Calu3 (cell line): ENCODE measurements around the gene USP5. TPM values are rescaled to one million over a fixed set of nuclear protein-coding genes. Genes with fewer than 3 reads are reported as not detected.

Experiments
- BruUV-seq: library from RNA; stranded (reverse); fragments of 400-500 nt; replicated peaks from 2 replicates; lab custom pipeline; 2021; lab: Mats Ljungman, UMichigan
- CTCF ChIA-PET: fragments of 300-600 bp; sonication (Branson Sonifier 250); formaldehyde crosslinking; loops from one replicate; lab custom pipeline; 2022; ENCODE audit warnings: antibody characterized with exemption; lab: Charles Lee
- DNase-seq: peaks from one replicate; pipeline ENCODE4 v3.0.0; 2022
- H3K27ac Mint-ChIP-seq: one replicate; pipeline ENCODE4 v1.8.0; 2022; ENCODE audit warnings: mixed read lengths; ENCODE audit not compliant: unreplicated experiment
- H3K27me3 Mint-ChIP-seq: one replicate; pipeline ENCODE4 v1.8.0; 2022; ENCODE audit warnings: mixed read lengths; ENCODE audit not compliant: unreplicated experiment
- H3K36me3 Mint-ChIP-seq: one replicate; pipeline ENCODE4 v1.8.0; 2022; ENCODE audit warnings: mild to moderate bottlenecking, moderate library complexity, mixed read lengths; ENCODE audit not compliant: insufficient read depth, unreplicated experiment
- H3K4me1 Mint-ChIP-seq: one replicate; pipeline ENCODE4 v1.8.0; 2022; ENCODE audit warnings: mild to moderate bottlenecking, low read depth, mixed read lengths; ENCODE audit not compliant: unreplicated experiment
- H3K4me3 Mint-ChIP-seq: one replicate; pipeline ENCODE4 v1.8.0; 2022; ENCODE audit warnings: mild to moderate bottlenecking, low read depth, moderate library complexity, mixed read lengths; ENCODE audit not compliant: unreplicated experiment
- H3K9me3 Mint-ChIP-seq: one replicate; pipeline ENCODE4 v1.8.0; 2022; ENCODE audit warnings: low read depth, mixed read lengths; ENCODE audit not compliant: unreplicated experiment
- intact Hi-C: fragments of 100-400 bp; cut with micrococcal nuclease; formaldehyde crosslinking; loops from one replicate; pipeline ENCODE4 v1.10.0; 2022; ENCODE audit not compliant: unreplicated experiment
- total RNA-seq: library from RNA; stranded (reverse); gene quantifications from 2 replicates; pipeline ENCODE4 v1.2.3, GENCODE V29; 2022
- TF ChIP-seq, protein P1 (sequence below): fragments of 200-600 bp; IDR thresholded peaks from one replicate; pipeline ENCODE4 v1.8.0; 2022; ENCODE audit warnings: antibody characterized with exemption; ENCODE audit not compliant: unreplicated experiment

USP5 gene
- total RNA-seq, 1 experiment from 2014 or later: 128 TPM

DNA sequence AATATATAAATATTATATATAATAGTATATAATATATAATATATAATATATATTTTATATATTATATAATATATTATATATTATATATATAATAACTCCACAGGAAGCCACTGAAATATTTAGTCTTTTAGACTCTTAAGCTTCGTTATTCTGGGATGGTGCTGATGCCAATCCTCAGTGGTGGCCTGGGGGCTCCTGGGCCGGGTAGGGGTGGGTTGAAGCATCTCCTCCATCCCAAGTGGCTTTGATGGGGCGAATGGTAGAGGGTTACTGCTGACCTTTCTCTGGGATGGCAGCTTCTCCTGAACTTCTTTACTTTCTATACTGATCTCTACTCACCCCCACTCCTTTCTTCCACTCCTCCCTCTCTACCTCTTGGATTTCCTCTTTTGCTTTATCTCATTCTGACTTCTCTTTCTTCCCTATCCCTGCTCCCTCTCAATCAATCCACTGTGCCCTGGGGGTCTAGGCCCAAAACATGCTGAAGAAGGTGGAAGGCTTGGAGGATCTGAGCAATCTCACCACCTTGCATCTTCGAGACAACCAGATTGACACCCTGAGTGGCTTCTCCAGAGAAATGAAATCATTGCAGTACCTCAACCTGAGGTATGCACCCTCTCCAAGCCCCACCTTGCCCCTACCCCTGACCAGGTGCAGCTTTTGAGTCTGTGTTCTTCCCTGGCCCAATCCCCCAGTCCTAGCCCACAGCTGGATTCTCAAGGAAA is 57.6 kb downstream of the USP5 start:
- peaks cover 23% of the 10 kb centered on the region for H3K27me3 Mint-ChIP-seq
- peaks cover 15% of the 10 kb centered on the region for H3K36me3 Mint-ChIP-seq
- no TSS peak for BruUV-seq
- no peak for DNase-seq
- H3K4me3 Mint-ChIP-seq: no peak overlapping the region
- no peaks in the 10 kb centered on the region for H3K9me3 Mint-ChIP-seq
- peak overlapping the region; percentile 11 for H3K27ac Mint-ChIP-seq
- CTCF ChIA-PET: no interaction called here
- no peaks in the 10 kb centered on the region for H3K4me1 Mint-ChIP-seq
- TF ChIP-seq, protein P1, sequence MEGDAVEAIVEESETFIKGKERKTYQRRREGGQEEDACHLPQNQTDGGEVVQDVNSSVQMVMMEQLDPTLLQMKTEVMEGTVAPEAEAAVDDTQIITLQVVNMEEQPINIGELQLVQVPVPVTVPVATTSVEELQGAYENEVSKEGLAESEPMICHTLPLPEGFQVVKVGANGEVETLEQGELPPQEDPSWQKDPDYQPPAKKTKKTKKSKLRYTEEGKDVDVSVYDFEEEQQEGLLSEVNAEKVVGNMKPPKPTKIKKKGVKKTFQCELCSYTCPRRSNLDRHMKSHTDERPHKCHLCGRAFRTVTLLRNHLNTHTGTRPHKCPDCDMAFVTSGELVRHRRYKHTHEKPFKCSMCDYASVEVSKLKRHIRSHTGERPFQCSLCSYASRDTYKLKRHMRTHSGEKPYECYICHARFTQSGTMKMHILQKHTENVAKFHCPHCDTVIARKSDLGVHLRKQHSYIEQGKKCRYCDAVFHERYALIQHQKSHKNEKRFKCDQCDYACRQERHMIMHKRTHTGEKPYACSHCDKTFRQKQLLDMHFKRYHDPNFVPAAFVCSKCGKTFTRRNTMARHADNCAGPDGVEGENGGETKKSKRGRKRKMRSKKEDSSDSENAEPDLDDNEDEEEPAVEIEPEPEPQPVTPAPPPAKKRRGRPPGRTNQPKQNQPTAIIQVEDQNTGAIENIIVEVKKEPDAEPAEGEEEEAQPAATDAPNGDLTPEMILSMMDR: no peak
- intact Hi-C loops: no loop called here

DNA sequence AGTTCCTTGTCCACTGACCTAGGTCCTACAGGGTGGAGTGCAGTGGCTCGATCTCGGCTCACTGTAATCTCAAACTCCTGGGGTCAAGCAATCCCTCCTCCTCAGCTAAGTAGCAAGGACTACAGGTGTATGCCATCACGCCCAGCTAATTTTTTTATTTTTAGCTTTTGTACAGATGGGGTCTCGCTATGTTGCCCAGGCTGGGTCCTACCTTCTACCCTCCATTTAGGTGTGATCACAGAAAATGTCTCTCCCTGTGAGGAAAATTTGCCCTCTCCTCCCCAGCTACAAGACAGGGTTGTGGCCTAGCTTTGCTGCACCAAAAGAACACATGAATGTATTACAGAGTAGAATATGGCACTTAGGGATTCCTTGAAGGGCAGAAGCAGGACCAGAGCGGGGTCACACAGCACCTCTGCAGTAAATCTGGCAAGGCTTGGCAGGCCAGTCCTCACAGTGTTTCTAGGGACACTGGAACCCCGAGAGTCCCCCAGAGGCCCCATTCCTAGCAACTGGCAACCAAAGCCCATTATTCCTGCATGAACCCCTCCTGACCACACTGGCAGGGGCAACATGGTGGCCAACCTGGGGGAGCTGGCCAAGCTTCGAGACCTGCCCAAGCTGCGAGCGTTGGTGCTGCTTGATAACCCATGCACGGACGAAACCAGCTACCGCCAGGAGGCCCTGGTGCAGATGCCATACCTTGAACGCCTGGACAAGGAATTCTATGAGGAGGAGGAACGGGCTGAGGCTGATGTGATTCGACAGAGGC is 60.4 kb downstream of the USP5 start:
- no peaks in the 10 kb centered on the region for H3K9me3 Mint-ChIP-seq
- TF ChIP-seq, protein P1: no peak
- H3K27me3 Mint-ChIP-seq: peaks cover 32% of the 10 kb centered on the region
- peaks cover 23% of the 10 kb centered on the region for H3K36me3 Mint-ChIP-seq
- CTCF ChIA-PET: no interaction called here
- H3K27ac Mint-ChIP-seq: no peak overlapping the region
- no TSS peak for BruUV-seq
- H3K4me3 Mint-ChIP-seq: peak overlapping the region; percentile 83
- DNase-seq: no peak
- no peaks in the 10 kb centered on the region for H3K4me1 Mint-ChIP-seq
- intact Hi-C loops: no loop called here

DNA sequence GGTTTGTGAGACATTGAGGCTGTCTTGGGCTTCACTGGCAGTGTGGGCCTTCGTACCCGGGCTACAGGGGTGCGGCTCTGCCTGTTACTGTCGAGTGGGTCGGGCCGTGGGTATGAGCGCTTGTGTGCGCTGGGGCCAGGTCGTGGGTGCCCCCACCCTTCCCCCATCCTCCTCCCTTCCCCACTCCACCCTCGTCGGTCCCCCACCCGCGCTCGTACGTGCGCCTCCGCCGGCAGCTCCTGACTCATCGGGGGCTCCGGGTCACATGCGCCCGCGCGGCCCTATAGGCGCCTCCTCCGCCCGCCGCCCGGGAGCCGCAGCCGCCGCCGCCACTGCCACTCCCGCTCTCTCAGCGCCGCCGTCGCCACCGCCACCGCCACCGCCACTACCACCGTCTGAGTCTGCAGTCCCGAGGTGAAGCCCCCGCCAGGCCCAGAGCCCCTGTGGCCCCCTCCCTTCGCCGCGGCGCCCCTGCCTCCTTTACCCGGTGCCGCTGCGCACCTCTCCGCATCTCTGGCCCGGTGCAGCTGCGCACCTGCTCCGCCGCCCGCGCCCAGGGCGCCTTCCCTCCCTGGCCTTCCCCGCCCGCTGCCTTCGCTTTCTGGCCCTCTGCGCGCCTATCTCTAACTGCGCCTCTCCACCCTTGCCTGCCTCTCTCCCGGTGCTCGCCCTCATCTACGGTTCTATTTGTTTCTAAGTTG is 62.4 kb downstream of the USP5 start, which contains the start of gene ENO2:
TSS of gene ENO2 (plus strand) at position 335 of the 701 bp plus-strand sequence. CDS start 1,253 bp downstream, outside the sequence.
- peaks cover 32% of the 10 kb centered on the region for H3K27me3 Mint-ChIP-seq
- intact Hi-C loops: no loop called here
- CTCF ChIA-PET: interaction anchor here (0.8 to 1.3 kb wide), 3 partner anchors 11 to 104 kb away, joined by 3 to 5 read pairs (median 3); partner anchors contain the start of gene LPCAT3

More for the DNA sequence above, 62.4 kb downstream of the USP5 start, which contains the start of gene ENO2:
- H3K27ac Mint-ChIP-seq: peak within 1 kb of the TSS; percentile 63
- no TSS peak for BruUV-seq
- peak; percentile 71 for DNase-seq
- TF ChIP-seq, protein P1: no peak
- no peaks in the 10 kb centered on the region for H3K9me3 Mint-ChIP-seq
- peaks cover 23% of the 10 kb centered on the region for H3K36me3 Mint-ChIP-seq
- H3K4me3 Mint-ChIP-seq: peak within 1 kb of the TSS; percentile 83
- H3K4me1 Mint-ChIP-seq: no peaks in the 10 kb centered on the region
